ENCODE measurements around the gene MYH11. TPM values are rescaled to one million over a fixed set of nuclear protein-coding genes. Genes with fewer than 3 reads are reported as not detected.

MYH11 gene
- total and polyA plus RNA-seq, 2 of the 13 experiments (the other 11 are each of a cell fraction or from before 2014, with no cell fraction given) = not detected

DNA sequence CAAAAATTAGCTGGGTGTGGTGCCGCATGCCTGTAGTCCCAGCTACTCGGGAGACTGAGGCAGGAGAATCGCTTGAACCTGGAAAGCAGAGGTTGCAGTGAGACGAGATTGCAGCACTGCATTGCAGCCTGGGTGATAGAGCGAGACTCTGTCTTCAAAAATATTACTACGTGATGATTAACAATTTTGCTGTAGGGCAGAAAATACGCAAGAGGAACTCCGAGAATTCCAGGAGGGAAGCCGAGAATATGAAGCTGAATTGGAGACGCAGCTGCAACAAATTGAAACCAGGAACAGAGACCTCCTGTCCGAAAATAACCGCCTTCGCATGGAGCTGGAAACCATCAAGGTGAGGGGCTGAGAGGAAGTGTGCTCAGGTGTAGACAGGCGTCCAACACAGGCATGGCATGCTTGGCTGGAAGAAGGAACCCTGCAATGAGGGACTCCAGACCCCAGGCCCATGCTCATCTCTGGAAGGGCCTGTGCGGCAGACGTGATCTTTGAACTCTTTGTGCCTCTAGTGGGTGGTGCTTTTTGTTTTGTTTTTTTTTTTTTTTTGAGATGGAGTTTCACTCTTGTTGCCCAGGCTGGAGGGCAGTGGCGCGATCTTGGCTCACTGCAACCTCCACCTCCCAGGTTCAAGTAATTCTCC is 189.6 kb downstream of the MYH11 start (continued):
- TF ChIP-seq, protein P1, sequence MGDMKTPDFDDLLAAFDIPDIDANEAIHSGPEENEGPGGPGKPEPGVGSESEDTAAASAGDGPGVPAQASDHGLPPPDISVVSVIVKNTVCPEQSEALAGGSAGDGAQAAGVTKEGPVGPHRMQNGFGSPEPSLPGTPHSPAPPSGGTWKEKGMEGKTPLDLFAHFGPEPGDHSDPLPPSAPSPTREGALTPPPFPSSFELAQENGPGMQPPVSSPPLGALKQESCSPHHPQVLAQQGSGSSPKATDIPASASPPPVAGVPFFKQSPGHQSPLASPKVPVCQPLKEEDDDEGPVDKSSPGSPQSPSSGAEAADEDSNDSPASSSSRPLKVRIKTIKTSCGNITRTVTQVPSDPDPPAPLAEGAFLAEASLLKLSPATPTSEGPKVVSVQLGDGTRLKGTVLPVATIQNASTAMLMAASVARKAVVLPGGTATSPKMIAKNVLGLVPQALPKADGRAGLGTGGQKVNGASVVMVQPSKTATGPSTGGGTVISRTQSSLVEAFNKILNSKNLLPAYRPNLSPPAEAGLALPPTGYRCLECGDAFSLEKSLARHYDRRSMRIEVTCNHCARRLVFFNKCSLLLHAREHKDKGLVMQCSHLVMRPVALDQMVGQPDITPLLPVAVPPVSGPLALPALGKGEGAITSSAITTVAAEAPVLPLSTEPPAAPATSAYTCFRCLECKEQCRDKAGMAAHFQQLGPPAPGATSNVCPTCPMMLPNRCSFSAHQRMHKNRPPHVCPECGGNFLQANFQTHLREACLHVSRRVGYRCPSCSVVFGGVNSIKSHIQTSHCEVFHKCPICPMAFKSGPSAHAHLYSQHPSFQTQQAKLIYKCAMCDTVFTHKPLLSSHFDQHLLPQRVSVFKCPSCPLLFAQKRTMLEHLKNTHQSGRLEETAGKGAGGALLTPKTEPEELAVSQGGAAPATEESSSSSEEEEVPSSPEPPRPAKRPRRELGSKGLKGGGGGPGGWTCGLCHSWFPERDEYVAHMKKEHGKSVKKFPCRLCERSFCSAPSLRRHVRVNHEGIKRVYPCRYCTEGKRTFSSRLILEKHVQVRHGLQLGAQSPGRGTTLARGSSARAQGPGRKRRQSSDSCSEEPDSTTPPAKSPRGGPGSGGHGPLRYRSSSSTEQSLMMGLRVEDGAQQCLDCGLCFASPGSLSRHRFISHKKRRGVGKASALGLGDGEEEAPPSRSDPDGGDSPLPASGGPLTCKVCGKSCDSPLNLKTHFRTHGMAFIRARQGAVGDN (CRISPR knock-in tag; IDR thresholded peaks at IDR 0.05) = peak; percentile 27
- TF ChIP-seq MBD4 (IDR thresholded peaks at IDR 0.05; ENCODE audit: borderline replicate concordance, low read length) (no peak), NR2F1 (CRISPR knock-in tag; IDR thresholded peaks at IDR 0.05) (no peak), ARNTL (CRISPR knock-in tag; IDR thresholded peaks at IDR 0.05) (0 out of 2 replicates have a peak, but pooled peaks have one; percentile 36), PRMT3 (CRISPR knock-in tag; IDR thresholded peaks at IDR 0.05; ENCODE audit: borderline replicate concordance, low read depth) (no peak), MAFF (IDR thresholded peaks at IDR 0.05; ENCODE audit: low read depth, low read length) (no peak), ZFX (CRISPR knock-in tag; IDR thresholded peaks at IDR 0.05; ENCODE audit: low read depth) (0 out of 2 replicates have a peak, but pooled peaks have one; percentile 20), FLYWCH1 (CRISPR knock-in tag; IDR thresholded peaks at IDR 0.05) (no peak), XBP1 (CRISPR knock-in tag; IDR thresholded peaks at IDR 0.05) (no peak), ZNF782 (CRISPR knock-in tag; IDR thresholded peaks at IDR 0.05; ENCODE audit: borderline replicate concordance) (no peak), AKAP8 (CRISPR knock-in tag; IDR thresholded peaks at IDR 0.05) (no peak)
- TF ChIP-seq, protein P2, sequence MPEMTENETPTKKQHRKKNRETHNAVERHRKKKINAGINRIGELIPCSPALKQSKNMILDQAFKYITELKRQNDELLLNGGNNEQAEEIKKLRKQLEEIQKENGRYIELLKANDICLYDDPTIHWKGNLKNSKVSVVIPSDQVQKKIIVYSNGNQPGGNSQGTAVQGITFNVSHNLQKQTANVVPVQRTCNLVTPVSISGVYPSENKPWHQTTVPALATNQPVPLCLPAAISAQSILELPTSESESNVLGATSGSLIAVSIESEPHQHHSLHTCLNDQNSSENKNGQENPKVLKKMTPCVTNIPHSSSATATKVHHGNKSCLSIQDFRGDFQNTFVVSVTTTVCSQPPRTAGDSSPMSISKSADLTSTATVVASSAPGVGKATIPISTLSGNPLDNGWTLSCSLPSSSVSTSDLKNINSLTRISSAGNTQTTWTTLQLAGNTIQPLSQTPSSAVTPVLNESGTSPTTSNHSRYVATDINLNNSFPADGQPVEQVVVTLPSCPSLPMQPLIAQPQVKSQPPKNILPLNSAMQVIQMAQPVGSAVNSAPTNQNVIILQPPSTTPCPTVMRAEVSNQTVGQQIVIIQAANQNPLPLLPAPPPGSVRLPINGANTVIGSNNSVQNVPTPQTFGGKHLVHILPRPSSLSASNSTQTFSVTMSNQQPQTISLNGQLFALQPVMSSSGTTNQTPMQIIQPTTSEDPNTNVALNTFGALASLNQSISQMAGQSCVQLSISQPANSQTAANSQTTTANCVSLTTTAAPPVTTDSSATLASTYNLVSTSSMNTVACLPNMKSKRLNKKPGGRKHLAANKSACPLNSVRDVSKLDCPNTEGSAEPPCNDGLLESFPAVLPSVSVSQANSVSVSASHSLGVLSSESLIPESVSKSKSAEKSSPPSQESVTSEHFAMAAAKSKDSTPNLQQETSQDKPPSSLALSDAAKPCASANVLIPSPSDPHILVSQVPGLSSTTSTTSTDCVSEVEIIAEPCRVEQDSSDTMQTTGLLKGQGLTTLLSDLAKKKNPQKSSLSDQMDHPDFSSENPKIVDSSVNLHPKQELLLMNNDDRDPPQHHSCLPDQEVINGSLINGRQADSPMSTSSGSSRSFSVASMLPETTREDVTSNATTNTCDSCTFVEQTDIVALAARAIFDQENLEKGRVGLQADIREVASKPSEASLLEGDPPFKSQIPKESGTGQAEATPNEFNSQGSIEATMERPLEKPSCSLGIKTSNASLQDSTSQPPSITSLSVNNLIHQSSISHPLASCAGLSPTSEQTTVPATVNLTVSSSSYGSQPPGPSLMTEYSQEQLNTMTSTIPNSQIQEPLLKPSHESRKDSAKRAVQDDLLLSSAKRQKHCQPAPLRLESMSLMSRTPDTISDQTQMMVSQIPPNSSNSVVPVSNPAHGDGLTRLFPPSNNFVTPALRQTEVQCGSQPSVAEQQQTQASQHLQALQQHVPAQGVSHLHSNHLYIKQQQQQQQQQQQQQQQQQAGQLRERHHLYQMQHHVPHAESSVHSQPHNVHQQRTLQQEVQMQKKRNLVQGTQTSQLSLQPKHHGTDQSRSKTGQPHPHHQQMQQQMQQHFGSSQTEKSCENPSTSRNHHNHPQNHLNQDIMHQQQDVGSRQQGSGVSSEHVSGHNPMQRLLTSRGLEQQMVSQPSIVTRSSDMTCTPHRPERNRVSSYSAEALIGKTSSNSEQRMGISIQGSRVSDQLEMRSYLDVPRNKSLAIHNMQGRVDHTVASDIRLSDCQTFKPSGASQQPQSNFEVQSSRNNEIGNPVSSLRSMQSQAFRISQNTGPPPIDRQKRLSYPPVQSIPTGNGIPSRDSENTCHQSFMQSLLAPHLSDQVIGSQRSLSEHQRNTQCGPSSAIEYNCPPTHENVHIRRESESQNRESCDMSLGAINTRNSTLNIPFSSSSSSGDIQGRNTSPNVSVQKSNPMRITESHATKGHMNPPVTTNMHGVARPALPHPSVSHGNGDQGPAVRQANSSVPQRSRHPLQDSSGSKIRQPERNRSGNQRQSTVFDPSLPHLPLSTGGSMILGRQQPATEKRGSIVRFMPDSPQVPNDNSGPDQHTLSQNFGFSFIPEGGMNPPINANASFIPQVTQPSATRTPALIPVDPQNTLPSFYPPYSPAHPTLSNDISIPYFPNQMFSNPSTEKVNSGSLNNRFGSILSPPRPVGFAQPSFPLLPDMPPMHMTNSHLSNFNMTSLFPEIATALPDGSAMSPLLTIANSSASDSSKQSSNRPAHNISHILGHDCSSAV (CRISPR knock-in tag; IDR thresholded peaks at IDR 0.05; ENCODE audit: borderline replicate concordance) = no peak
- TF ChIP-seq, protein P3, sequence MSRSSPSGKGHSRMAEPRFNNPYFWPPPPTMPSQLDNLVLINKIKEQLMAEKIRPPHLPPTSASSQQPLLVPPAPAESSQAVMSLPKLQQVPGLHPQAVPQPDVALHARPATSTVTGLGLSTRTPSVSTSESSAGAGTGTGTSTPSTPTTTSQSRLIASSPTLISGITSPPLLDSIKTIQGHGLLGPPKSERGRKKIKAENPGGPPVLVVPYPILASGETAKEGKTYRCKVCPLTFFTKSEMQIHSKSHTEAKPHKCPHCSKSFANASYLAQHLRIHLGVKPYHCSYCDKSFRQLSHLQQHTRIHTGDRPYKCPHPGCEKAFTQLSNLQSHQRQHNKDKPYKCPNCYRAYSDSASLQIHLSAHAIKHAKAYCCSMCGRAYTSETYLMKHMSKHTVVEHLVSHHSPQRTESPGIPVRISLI (CRISPR knock-in tag; IDR thresholded peaks at IDR 0.05; ENCODE audit: borderline replicate concordance) = peak; percentile 89
- TF ChIP-seq, protein P4, sequence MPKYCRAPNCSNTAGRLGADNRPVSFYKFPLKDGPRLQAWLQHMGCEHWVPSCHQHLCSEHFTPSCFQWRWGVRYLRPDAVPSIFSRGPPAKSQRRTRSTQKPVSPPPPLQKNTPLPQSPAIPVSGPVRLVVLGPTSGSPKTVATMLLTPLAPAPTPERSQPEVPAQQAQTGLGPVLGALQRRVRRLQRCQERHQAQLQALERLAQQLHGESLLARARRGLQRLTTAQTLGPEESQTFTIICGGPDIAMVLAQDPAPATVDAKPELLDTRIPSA (CRISPR knock-in tag; IDR thresholded peaks at IDR 0.05; ENCODE audit: borderline replicate concordance) = no peak

Data from HepG2 (cell line).